GM10266 (cell line): Measurements from ENCODE around the gene POLR3A.

ENCODE experiments used
- DNase-seq: peaks from one replicate; pipeline ENCODE4 v3.0.0; 2012; ENCODE audit errors: extremely low spot score
- CTCF ChIP-seq: IDR thresholded peaks from 2 replicates; pipeline ENCODE4 v1.5.1; 2012; ENCODE audit warnings: mild to moderate bottlenecking, low read depth; ENCODE audit not compliant: control insufficient read depth, insufficient read depth; ENCODE audit errors: missing control alignments

The POLR3A gene

GRCh38 chr10:78039743-78040142 lies 10.4 kb upstream of the POLR3A start:
- no peak for TF ChIP-seq CTCF
- DNase-seq = no peak

- DNase-seq = no peak
- no peak for TF ChIP-seq CTCF
Measured at GRCh38 chr10:78038791-78039547, 9.7 kb upstream of the POLR3A start.

GRCh38 chr10:78038105-78038504 lies 8.8 kb upstream of the POLR3A start:
- no peak for DNase-seq
- TF ChIP-seq CTCF = no peak

GRCh38 chr10:78035933-78036583 lies 6.7 kb upstream of the POLR3A start:
- no peak for TF ChIP-seq CTCF
- DNase-seq = no peak

- TF ChIP-seq CTCF = no peak
- no peak for DNase-seq
Measured at GRCh38 chr10:78035437-78035836, 6.1 kb upstream of the POLR3A start.

GRCh38 chr10:78035025-78035424 lies 5.7 kb upstream of the POLR3A start:
- DNase-seq = no peak
- no peak for TF ChIP-seq CTCF
